OCI-LY7 (cell line): ENCODE data around the gene USP24. TPM values are rescaled to one million over a fixed set of nuclear protein-coding genes. Genes with fewer than 3 reads are reported as not detected.

Experiments used
- BruUV-seq: library from RNA; stranded (reverse); fragments of 400-500 nt; replicated peaks from 2 replicates; lab custom pipeline; 2021; lab: Mats Ljungman, UMichigan
- CTCF ChIA-PET: fragments of 300-600 bp; sonication (Branson Sonifier 250); formaldehyde crosslinking; loops from one replicate; lab custom pipeline; 2022; ENCODE audit warnings: antibody characterized with exemption; ENCODE audit not compliant: unreplicated experiment; lab: Charles Lee
- POLR2A ChIA-PET: fragments of 300-600 bp; sonication (Branson Sonifier 250); formaldehyde crosslinking; loops from one replicate; lab custom pipeline; 2022; ENCODE audit warnings: antibody characterized with exemption; lab: Charles Lee
- DNase-seq: peaks from one replicate; pipeline ENCODE4 v3.0.0-alpha.2; 2015; ENCODE audit warnings: low spot score
- H2AFZ ChIP-seq: fragments of 200-600 bp; sonication (generic), shearing (Covaris generic); 2 replicates; pipeline ENCODE4 v1.6.1; 2014; ENCODE audit warnings: mild to moderate bottlenecking, antibody characterized with exemption, low read length, moderate library complexity
- H3K27ac ChIP-seq: fragments of 200-600 bp; sonication (generic); 2 replicates; pipeline ENCODE4 v1.5.1; 2014; ENCODE audit warnings: mixed run types, low read depth, mild to moderate bottlenecking, moderate library complexity, low read length, inconsistent platforms; ENCODE audit not compliant: poor library complexity, severe bottlenecking
- H3K36me3 ChIP-seq: fragments of 200-600 bp; sonication (generic); 2 replicates; pipeline ENCODE4 v1.6.1; 2014; ENCODE audit warnings: mild to moderate bottlenecking, antibody characterized with exemption, low read length, moderate library complexity, mixed read lengths; ENCODE audit not compliant: insufficient read depth
- H3K4me1 ChIP-seq: fragments of 200-600 bp; sonication (generic); 2 replicates; pipeline ENCODE4 v1.5.1; 2014; ENCODE audit warnings: mild to moderate bottlenecking, low read length; ENCODE audit not compliant: insufficient read depth, poor library complexity, severe bottlenecking
- H3K4me2 ChIP-seq: fragments of 200-600 bp; sonication (generic); 2 replicates; pipeline ENCODE4 v1.6.1; 2014; ENCODE audit warnings: mild to moderate bottlenecking, low read length
- H3K4me3 ChIP-seq: fragments of 200-600 bp; sonication (generic); 2 replicates; pipeline ENCODE4 v1.5.1; 2014; ENCODE audit warnings: mild to moderate bottlenecking, low read depth, low read length; ENCODE audit not compliant: poor library complexity, severe bottlenecking
- H3K79me2 ChIP-seq: fragments of 200-600 bp; sonication (generic); 2 replicates; pipeline ENCODE4 v1.6.1; 2016; ENCODE audit warnings: low read depth, mild to moderate bottlenecking, low read length, moderate library complexity, mixed read lengths; ENCODE audit not compliant: insufficient read depth
- H3K9me2 ChIP-seq: fragments of 200-600 bp; sonication (generic); 2 replicates; pipeline ENCODE4 v1.6.1; 2016; ENCODE audit warnings: mild to moderate bottlenecking, low read length, mixed read lengths; ENCODE audit not compliant: insufficient read depth
- H3K9me3 ChIP-seq: fragments of 200-600 bp; sonication (generic); 2 replicates; pipeline ENCODE4 v1.6.1; 2014; ENCODE audit warnings: mild to moderate bottlenecking, mixed run types, low read length, mixed read lengths
- H4K20me1 ChIP-seq: fragments of 200-600 bp; sonication (generic); 2 replicates; pipeline ENCODE4 v1.6.1; 2014; ENCODE audit warnings: mild to moderate bottlenecking, antibody characterized with exemption, low read length, moderate library complexity, mixed read lengths; ENCODE audit not compliant: insufficient read depth
- EZH2phosphoT487 ChIP-seq: fragments of 200-600 bp; sonication (generic); IDR thresholded peaks from 2 replicates; pipeline ENCODE4 v1.6.1; 2018; ENCODE audit warnings: low read depth, borderline replicate concordance, mild to moderate bottlenecking, mixed run types, antibody characterized with exemption, low read length, moderate library complexity, mixed read lengths
- intact Hi-C: fragments of 100-400 bp; cut with micrococcal nuclease; formaldehyde crosslinking; loops from one replicate; pipeline ENCODE4 v1.10.0; 2022; ENCODE audit not compliant: unreplicated experiment
- total RNA-seq, 2 experiments: library from RNA; depleted of rRNA in 1 of 2; stranded (reverse); fragments of >200 nt in 1 of 2; shearing (Covaris generic) in 1 of 2; gene quantifications; 2 replicates each; pipeline ENCODE4 v1.2.3, GENCODE V29; 2014 to 2022
- TF ChIP-seq, protein P1 (sequence below): fragments of 200-600 bp; sonication (generic); conservative IDR thresholded peaks from 2 replicates; pipeline ENCODE4 v1.5.1; 2014; ENCODE audit warnings: mild to moderate bottlenecking, antibody characterized with exemption, low read length, moderate library complexity, mixed read lengths

Gene USP24
- total RNA-seq, 2 experiments from 2014 or later, result 35.1 to 46.3 TPM

DNA sequence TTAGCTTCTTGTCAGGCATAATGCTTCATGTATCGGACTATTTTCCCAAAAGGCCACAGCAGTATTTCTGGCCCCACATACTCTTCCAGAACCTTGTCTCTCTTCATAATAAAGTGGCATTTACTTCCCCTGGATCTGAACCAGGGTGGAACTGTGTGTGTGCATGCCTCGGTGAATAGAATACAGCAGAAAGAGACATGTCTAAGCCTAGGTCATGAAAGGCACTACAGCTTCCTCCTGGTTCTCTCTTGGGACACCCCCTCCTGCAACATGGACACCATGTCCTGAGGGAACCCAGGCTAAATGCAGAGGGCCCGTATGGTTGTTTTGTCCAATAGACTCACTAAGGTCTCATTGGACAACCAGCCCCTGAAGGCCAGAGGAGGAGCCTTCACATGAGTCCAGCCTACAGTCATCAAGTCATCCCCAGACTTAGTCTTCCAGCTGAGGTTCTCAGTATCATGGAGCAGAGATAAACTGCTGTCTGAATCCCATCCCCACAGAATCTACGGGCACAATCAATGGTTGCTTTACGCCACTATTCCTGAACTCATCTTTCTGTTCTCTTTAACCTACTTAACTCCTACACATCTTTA, 35.0 kb downstream of the USP24 start:
- H3K36me3 ChIP-seq, result peaks cover 17% of the 10 kb centered on the region
- no peak overlapping the region for H3K27ac ChIP-seq
- peaks cover 23% of the 10 kb centered on the region for H3K9me3 ChIP-seq
- H3K4me1 ChIP-seq, result no peaks in the 10 kb centered on the region
- DNase-seq, result no peak
- H4K20me1 ChIP-seq, result no peaks in the 10 kb centered on the region
- no peak overlapping the region for H3K4me2 ChIP-seq
- no peak overlapping the region for H2AFZ ChIP-seq
- TF ChIP-seq, protein P1, sequence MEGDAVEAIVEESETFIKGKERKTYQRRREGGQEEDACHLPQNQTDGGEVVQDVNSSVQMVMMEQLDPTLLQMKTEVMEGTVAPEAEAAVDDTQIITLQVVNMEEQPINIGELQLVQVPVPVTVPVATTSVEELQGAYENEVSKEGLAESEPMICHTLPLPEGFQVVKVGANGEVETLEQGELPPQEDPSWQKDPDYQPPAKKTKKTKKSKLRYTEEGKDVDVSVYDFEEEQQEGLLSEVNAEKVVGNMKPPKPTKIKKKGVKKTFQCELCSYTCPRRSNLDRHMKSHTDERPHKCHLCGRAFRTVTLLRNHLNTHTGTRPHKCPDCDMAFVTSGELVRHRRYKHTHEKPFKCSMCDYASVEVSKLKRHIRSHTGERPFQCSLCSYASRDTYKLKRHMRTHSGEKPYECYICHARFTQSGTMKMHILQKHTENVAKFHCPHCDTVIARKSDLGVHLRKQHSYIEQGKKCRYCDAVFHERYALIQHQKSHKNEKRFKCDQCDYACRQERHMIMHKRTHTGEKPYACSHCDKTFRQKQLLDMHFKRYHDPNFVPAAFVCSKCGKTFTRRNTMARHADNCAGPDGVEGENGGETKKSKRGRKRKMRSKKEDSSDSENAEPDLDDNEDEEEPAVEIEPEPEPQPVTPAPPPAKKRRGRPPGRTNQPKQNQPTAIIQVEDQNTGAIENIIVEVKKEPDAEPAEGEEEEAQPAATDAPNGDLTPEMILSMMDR, result no peak
- no peak for TF ChIP-seq EZH2phosphoT487
- ChIA-PET POLR2A (interaction anchor here (0.7 kb wide), 2 partner anchors 1157 to 1682 kb away, joined by 3 to 4 read pairs; no protein-coding TSS in a partner anchor), CTCF (no interaction called here)
- intact Hi-C loops, result no loop called here
- no peak overlapping the region for H3K4me3 ChIP-seq
- BruUV-seq, result no TSS peak
- no peaks in the 10 kb centered on the region for H3K9me2 ChIP-seq
- peaks cover 33% of the 10 kb centered on the region; the same call in 1 of the 2 replicates for H3K79me2 ChIP-seq

DNA sequence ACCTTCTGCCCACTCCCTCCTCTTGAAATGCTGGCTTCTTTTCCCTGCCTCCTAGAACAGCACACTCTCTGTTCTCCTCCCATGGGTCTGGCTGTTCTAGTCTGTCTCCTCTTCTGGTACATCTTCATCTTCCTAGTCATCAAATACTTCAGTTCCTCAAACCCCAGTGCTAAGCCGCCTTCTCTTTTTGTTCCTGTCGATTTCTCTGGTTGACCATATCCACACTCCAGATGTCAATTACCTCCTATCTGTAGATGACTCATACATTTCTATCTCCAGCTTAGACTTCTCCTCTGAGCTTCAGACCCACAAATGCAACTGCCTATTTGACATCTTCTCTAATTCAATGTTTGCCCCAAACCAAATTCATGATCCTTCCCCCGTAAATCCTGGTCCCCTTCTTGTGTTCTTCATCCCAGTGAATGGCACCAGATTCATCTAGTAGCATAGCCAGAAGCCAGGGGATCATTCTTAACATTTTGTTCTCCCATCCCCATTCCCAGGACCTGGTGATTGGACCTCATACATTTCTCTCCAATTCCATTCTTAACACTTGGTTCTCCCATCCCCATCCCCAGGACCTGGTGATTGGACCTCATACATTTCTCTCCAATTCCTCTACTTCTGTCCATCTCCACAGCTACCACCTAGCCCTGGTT, 35.9 kb downstream of the USP24 start:
- H3K9me2 ChIP-seq, result no peaks in the 10 kb centered on the region
- H4K20me1 ChIP-seq, result no peaks in the 10 kb centered on the region
- peaks cover 15% of the 10 kb centered on the region for H3K9me3 ChIP-seq
- H3K27ac ChIP-seq, result no peak overlapping the region
- intact Hi-C loops, result no loop called here
- peaks cover 25% of the 10 kb centered on the region; the same call in 1 of the 2 replicates for H3K79me2 ChIP-seq
- TF ChIP-seq EZH2phosphoT487, result no peak
- TF ChIP-seq, protein P1, result no peak
- H3K4me1 ChIP-seq, result no peaks in the 10 kb centered on the region
- no peak overlapping the region for H3K4me2 ChIP-seq
- ChIA-PET CTCF (no interaction called here), POLR2A (no interaction called here)
- no peak overlapping the region for H3K4me3 ChIP-seq
- peaks cover 9% of the 10 kb centered on the region; the same call in 1 of the 2 replicates for H3K36me3 ChIP-seq
- BruUV-seq, result no TSS peak
- H2AFZ ChIP-seq, result no peak overlapping the region
- no peak for DNase-seq

DNA sequence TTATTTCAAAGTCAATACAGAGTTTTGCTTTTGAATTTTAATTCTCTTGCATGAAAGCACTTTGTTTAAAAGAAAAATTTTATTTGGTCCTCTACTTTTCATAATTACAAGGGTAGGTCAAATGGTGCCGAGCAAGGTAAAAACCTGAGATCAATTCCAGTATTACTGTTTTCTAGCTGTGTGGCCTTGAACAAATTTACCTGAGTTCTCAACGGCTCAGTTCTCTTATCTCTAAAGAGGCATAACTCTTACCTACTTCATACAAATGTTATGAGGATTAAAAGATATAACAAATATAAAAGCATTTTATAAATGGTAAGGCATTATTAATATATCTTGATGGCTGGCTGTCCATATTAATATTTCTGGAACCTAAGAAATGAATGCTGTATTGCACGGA, 42.5 kb downstream of the USP24 start:
- no peaks in the 10 kb centered on the region for H3K4me1 ChIP-seq
- CTCF ChIA-PET, result no interaction called here
- no peak for TF ChIP-seq EZH2phosphoT487
- TF ChIP-seq, protein P1, result no peak
- BruUV-seq, result no TSS peak
- H4K20me1 ChIP-seq, result no peaks in the 10 kb centered on the region
- no peak overlapping the region for H3K4me3 ChIP-seq
- H3K4me2 ChIP-seq, result no peak overlapping the region
- intact Hi-C loops, result no loop called here
- no peaks in the 10 kb centered on the region for H3K9me3 ChIP-seq
- H3K27ac ChIP-seq, result no peak overlapping the region
- peaks cover 40% of the 10 kb centered on the region; the same call in 1 of the 2 replicates for H3K36me3 ChIP-seq
- POLR2A ChIA-PET, result interaction anchor here (0.7 to 2.7 kb wide), 3 partner anchors 17 to 67 kb away, joined by 3 to 16 read pairs (median 3); no protein-coding TSS in a partner anchor
- DNase-seq, result no peak
- no peaks in the 10 kb centered on the region for H3K79me2 ChIP-seq
- H2AFZ ChIP-seq, result no peak overlapping the region
- H3K9me2 ChIP-seq, result no peaks in the 10 kb centered on the region
